HG03159 (cell line): ENCODE results near the gene CHRM2.

Source experiments
- ATAC-seq: cut with Tn5 transposase; IDR thresholded peaks from one replicate; pipeline ENCODE4 v1.9.1; 2021; ENCODE audit warnings: mild to moderate bottlenecking, moderate library complexity; ENCODE audit not compliant: unreplicated experiment

CHRM2 gene

DNA sequence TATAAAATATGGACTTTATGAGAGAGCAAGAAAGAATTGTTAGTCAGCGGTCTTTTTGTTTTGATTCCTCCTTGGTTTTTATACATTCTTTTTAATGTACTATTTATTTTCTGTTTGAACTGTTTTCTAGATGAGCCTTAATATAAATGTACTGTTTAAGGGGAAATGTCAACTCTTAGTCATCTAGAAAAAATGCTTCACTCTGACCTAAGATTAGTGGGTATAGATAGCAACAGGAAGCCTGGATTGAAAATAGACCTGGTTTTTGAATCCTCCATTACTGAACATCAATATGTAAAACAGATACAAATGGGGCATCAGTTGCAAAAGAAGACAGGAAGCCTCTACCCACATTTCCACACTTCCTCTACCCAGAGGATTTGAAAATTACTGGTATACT lies 87.8 kb downstream of the CHRM2 start:
- no peak for ATAC-seq

- no peak for ATAC-seq
Measured at GRCh38 chr7:136956671-136957070, 88.2 kb downstream of the CHRM2 start.

GRCh38 chr7:136957391-136957790 lies 88.9 kb downstream of the CHRM2 start:
- no peak for ATAC-seq

GRCh38 chr7:136958016-136958415 lies 89.6 kb downstream of the CHRM2 start:
- ATAC-seq = no peak

DNA sequence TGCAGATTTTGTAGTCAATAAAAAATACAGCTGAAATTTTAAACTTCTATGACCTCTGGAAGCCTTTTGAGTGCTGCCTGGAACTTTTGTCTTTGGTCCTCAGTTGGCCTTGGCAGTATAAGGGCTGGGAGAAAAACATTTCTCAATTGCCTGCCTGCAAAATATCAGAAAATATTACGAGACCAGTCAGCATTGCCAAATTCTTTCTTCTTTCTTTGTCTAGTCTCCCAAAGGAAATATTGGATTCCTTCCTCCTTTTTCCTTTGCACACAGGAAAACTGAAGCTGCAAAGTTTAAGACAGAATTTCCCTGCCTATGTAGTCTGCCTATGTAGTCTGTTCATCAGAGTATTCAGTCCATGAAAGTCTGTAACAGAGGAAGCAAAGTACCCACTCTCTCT lies 95.9 kb downstream of the CHRM2 start:
- no peak for ATAC-seq

DNA sequence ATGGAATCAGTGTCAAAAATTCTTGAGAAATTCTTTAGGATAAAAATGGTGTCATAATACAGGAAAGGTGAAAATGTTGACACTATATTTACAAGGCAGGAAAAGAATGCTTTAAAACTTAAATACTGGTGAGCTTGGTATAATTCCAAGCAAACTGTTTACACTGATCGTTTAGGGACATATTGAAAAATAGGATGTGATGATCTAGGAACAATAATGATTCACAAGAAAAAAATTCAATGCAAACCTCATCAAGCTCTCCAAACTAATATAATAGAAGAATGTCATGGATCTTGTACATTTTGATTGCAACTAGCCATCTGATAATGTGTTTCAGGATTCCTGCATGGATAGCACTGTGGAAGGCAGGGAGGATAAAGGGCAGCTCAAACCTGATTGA lies 98.4 kb downstream of the CHRM2 start:
- no peak for ATAC-seq

GRCh38 chr7:136969761-136970160 lies 101.3 kb downstream of the CHRM2 start:
- ATAC-seq = no peak

- no peak for ATAC-seq
Measured at GRCh38 chr7:136971776-136972175, 103.3 kb downstream of the CHRM2 start.

GRCh38 chr7:136976504-136977251 lies 108.2 kb downstream of the CHRM2 start:
- no peak for ATAC-seq

DNA sequence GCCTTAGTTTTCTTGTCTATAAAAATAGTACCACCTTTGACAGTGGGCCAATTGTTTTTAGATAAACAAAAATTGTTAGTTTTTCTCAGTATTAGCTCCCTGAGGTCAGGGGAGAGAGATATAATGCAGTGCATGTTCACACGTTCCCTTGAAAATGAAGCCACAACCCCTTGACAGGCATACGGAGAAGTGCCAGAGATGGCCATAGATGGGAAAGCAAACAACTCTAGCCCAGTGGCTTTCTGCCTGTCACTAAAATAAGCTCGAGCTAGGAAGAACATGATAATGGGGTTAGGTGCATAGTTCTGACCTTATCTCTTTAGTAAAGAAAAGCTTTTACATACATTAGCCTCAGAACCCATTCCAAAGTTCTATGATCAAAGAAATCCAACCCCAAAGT lies 124.9 kb downstream of the CHRM2 start:
- no peak for ATAC-seq

DNA sequence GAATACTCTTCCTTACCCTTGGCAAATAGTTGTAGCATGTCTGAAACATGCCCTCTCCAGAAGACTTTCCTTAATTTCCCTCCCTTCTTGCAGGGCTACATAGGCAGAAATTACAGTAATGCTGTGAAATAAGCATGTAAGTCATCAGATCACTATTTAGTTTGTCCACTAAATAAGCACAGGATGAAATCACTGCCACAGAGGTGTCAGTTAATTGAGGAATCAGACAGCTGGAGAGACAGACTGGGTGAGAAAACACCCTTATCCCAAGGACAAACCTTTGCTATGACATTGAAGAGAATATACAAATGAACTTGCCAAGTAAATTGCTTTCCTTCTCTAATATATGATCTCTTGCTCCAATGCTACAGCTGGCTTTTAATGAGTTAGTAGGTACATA lies 129.3 kb downstream of the CHRM2 start:
- no peak for ATAC-seq

DNA sequence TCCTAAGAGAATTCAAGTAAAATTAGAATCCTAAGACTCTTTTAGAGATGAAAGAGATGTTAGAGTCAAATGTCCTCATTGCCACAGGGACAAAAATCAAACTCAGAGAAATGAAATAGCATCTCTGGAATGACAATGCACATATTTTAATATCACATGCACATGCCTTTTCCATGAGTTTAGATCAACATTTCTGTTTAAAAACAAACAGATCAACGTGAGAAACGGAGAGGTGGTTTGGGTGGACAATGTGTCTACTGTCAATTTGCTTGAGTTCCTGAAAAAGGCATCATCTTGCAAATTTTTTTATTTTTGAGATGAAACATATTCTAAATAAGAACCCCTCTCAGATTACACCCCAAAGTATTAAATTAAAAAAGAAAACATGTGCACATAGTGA lies 130.0 kb downstream of the CHRM2 start:
- ATAC-seq = no peak

GRCh38 chr7:137000621-137001020 lies 132.2 kb downstream of the CHRM2 start:
- no peak for ATAC-seq

DNA sequence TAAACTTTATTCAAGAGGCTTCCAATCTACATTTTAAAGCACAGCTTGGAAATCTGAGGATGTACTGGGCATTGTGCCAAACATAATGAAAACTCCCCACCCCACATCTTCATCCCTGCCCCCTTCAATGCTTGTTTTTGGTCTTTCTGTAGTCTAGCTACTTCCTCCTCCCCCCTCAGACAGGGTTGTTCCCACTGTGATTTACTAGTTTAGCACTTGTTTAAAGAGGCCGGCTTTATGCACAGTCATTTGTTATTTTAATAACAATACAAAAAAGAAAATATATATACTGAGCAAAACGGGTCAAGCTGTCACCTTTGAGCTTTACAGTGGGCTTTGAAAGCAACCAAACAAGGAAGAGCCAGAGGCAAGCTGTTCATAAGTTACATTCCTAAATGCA lies 132.6 kb downstream of the CHRM2 start:
- no peak for ATAC-seq

GRCh38 chr7:137001478-137001877 lies 133.0 kb downstream of the CHRM2 start:
- no peak for ATAC-seq

- no peak for ATAC-seq
Measured at GRCh38 chr7:137003086-137003485, 134.6 kb downstream of the CHRM2 start.

- ATAC-seq = no peak
Measured at GRCh38 chr7:137003566-137003965, 135.1 kb downstream of the CHRM2 start.

GRCh38 chr7:137005873-137006272 lies 137.4 kb downstream of the CHRM2 start:
- no peak for ATAC-seq

DNA sequence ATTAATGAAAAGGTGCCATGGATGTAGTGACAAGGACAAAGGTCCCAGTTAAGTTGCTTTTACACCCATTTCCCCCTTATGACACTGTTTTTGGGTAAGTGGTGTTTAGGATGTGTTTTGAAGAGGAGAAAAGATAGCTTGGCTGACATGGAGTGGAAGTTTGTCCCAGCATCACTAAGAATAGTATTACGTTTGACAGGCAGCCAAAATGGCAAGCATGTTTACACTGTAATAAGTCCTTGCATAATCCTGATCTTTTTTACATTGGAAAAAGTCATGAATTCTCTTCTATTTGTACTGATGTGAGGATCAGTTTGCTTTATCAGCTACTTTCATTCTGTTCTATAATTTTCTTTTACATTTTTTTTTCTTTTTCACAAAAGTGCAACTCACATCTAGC lies 137.8 kb downstream of the CHRM2 start:
- ATAC-seq = no peak

DNA sequence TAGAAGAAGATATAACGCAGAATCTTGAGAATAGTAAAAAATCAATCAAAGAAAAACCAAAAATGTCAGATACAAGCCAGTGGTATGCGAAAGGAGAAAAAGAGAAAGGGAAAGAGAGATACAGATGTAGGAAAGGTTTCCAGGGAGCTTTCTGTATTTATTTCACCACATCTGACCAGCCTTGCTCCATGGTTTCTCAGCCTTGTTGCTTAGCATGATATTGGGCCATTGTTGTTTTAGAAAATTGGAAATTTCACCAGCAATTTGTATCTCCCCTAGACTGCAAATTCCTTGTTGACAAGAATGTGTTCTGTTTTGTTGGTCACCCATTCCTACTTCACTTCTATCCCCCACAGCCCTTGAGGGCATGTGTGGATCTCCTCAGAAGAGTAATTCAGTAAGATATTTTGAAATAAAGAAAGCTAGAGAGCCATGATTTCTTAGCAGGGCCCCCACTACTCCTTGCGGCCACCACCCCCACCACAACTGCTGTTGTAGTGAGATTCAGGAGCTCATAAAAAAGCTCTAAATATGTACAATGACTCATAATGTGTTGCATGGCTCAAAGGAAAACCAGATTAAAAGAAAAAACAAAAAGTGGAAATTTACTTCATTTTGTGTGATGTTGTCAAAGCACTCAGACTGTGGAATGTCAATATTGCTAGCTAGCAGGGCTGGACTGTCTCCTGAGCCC lies 138.7 kb downstream of the CHRM2 start:
- no peak for ATAC-seq

DNA sequence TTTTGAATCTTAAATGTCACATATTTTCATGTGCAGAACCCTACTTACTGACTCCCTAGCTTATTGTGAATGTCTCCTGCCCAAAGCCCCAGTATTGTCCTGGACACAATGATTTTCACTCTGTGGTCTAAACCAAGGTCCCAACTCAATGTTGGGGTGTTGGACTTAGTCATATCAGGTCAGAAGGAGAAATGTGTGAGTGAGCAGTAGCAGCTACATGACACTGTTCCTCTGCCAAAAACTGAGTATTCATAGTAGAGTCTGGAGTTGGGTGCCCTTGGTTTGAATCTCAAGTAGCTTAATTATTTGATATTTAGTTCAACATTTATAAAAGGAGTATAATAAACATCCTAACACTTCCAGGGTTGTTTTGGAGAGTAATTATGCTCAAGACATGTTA lies 141.0 kb downstream of the CHRM2 start:
- no peak for ATAC-seq

DNA sequence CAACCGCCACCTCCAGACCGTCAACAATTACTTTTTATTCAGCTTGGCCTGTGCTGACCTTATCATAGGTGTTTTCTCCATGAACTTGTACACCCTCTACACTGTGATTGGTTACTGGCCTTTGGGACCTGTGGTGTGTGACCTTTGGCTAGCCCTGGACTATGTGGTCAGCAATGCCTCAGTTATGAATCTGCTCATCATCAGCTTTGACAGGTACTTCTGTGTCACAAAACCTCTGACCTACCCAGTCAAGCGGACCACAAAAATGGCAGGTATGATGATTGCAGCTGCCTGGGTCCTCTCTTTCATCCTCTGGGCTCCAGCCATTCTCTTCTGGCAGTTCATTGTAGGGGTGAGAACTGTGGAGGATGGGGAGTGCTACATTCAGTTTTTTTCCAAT lies 146.6 kb downstream of the CHRM2 start:
- no peak for ATAC-seq

DNA sequence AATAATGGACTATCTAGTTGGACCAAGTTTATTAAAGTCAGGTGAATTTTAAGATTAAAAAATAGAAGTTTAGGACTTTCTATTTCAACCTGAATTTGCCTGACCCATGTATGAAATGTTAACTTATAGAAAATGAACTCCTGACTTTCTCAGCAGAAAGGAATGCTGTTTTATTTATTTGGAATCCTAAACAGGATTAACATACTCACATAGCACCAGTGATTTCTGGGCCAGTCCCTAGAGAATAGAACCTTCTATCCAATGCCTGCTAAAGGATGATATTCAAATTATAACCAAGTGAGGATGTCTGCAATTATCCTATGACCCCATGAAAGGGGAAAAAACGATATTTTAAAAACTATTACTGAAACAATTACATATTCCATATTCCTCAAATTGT lies 148.8 kb downstream of the CHRM2 start:
- ATAC-seq = no peak
